Loucy (cell line): ENCODE results near the gene TMPRSS11F.

ENCODE experiments used
- EZH2phosphoT487 ChIP-seq: fragments of 200-600 bp; IDR thresholded peaks from 2 replicates; pipeline ENCODE4 v1.6.1; 2018; ENCODE audit warnings: antibody characterized with exemption, mild to moderate bottlenecking, moderate library complexity, borderline replicate concordance
- TF ChIP-seq, protein P1 (sequence below): fragments of 200-600 bp; sonication (generic); conservative IDR thresholded peaks from 2 replicates; pipeline ENCODE4 v1.5.1; 2014; ENCODE audit warnings: mild to moderate bottlenecking, antibody characterized with exemption, low read length

DNA sequence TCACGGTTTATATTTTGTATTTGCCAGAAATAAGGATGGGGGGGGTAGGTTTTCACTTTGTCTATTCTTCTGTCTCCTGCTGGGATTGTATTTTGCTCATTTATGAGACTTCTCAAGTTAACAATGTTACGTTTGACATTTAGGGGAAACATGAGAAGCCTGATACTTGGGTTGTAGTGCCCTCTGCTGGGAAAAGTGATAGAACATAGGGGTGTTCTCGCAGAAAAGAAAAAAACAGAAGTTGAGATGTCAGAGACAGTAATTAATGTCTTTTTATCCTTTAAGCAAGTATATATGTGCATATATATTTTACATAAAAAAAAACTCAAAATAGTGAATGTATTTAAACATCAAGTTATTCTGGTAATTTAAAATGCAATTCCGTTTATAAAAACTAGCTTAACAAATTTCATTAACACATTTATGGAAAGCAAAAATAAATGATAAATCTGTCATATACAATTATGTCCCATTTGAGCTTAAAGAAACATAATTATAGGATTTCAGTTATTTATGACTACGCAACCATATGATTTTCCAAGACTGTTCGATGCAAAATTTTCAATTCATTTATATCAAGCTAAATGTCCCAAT, 46.0 kb upstream of the TMPRSS11F start:
- TF ChIP-seq, protein P1, sequence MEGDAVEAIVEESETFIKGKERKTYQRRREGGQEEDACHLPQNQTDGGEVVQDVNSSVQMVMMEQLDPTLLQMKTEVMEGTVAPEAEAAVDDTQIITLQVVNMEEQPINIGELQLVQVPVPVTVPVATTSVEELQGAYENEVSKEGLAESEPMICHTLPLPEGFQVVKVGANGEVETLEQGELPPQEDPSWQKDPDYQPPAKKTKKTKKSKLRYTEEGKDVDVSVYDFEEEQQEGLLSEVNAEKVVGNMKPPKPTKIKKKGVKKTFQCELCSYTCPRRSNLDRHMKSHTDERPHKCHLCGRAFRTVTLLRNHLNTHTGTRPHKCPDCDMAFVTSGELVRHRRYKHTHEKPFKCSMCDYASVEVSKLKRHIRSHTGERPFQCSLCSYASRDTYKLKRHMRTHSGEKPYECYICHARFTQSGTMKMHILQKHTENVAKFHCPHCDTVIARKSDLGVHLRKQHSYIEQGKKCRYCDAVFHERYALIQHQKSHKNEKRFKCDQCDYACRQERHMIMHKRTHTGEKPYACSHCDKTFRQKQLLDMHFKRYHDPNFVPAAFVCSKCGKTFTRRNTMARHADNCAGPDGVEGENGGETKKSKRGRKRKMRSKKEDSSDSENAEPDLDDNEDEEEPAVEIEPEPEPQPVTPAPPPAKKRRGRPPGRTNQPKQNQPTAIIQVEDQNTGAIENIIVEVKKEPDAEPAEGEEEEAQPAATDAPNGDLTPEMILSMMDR: peak; percentile 82
- no peak for TF ChIP-seq EZH2phosphoT487
